Neuronal stem cell (in vitro differentiated cells): Measurements from ENCODE around the gene LINGO3.

ENCODE experiments used
- DNase-seq: peaks from one replicate; pipeline ENCODE4 v3.0.0-alpha.2; 2013; ENCODE audit warnings: low spot score
- H2AFZ ChIP-seq: one replicate; pipeline ENCODE4 v1.6.1; 2013; ENCODE audit warnings: mild to moderate bottlenecking, low read length, inconsistent platforms
- H2AK5ac ChIP-seq: 2 replicates; pipeline ENCODE4 v1.6.1; 2013; ENCODE audit warnings: low read depth, mild to moderate bottlenecking, inconsistent platforms, low read length, moderate library complexity, mixed read lengths
- H2BK120ac ChIP-seq: 2 replicates; pipeline ENCODE4 v1.6.1; 2013; ENCODE audit warnings: low read depth, mild to moderate bottlenecking, inconsistent platforms, low read length, moderate library complexity, mixed read lengths
- H2BK12ac ChIP-seq: one replicate; pipeline ENCODE4 v1.6.1; 2013; ENCODE audit warnings: low read length, inconsistent platforms
- H2BK15ac ChIP-seq: 2 replicates; pipeline ENCODE4 v1.6.1; 2013; ENCODE audit warnings: mild to moderate bottlenecking, low read length, inconsistent platforms, mixed read lengths
- H2BK5ac ChIP-seq: one replicate; pipeline ENCODE4 v1.6.1; 2013; ENCODE audit warnings: inconsistent platforms, mild to moderate bottlenecking, low read length, moderate library complexity
- H3K14ac ChIP-seq: one replicate; pipeline ENCODE4 v1.6.1; 2013; ENCODE audit warnings: low read length, inconsistent platforms
- H3K18ac ChIP-seq: 2 replicates; pipeline ENCODE4 v1.6.1; 2013; ENCODE audit warnings: low read length, inconsistent platforms
- H3K23ac ChIP-seq: 2 replicates; pipeline ENCODE4 v1.6.1; 2013; ENCODE audit warnings: low read depth, mild to moderate bottlenecking, mixed read lengths, low read length, inconsistent platforms; ENCODE audit not compliant: poor library complexity
- H3K27ac ChIP-seq: replicated peaks from 3 replicates; pipeline ENCODE4 v1.5.1; 2013; ENCODE audit warnings: low read length, inconsistent platforms
- H3K27me3 ChIP-seq, 3 experiments: 2 replicates each; pipeline ENCODE4 v1.6.1; 2013; ENCODE audit warnings: low read length in 3 of 3, mild to moderate bottlenecking in 2 of 3, inconsistent platforms in 1 of 3, low read depth in 1 of 3, mixed read lengths in 1 of 3, moderate library complexity in 1 of 3; ENCODE audit not compliant: control insufficient read depth in 3 of 3, insufficient read depth in 3 of 3
- H3K36me3 ChIP-seq, 2 donors: replicated peaks in 1 of 2; 2 replicates each; pipeline ENCODE4 v1.6.1; 2013; ENCODE audit warnings: low read length in 2 of 2; ENCODE audit not compliant: control insufficient read depth in 2 of 2, insufficient read depth in 2 of 2
- H3K4ac ChIP-seq: 2 replicates; pipeline ENCODE4 v1.6.1; 2013; ENCODE audit warnings: inconsistent platforms, mild to moderate bottlenecking, low read length, moderate library complexity
- H3K4me1 ChIP-seq, 2 donors: 1 replicate in 1 of 2; 2 replicates in 1 of 2; pipeline ENCODE4 v1.6.1; 2013; ENCODE audit warnings: low read length in 2 of 2, low read depth in 1 of 2; ENCODE audit not compliant: control insufficient read depth in 2 of 2, insufficient read depth in 1 of 2
- H3K4me2 ChIP-seq: one replicate; pipeline ENCODE4 v1.6.1; 2013; ENCODE audit warnings: mild to moderate bottlenecking, low read length, inconsistent platforms; ENCODE audit not compliant: insufficient read depth, poor library complexity, severe bottlenecking
- H3K4me3 ChIP-seq, 2 donors: 2 replicates each; pipeline ENCODE4 v1.5.1; 2013; ENCODE audit warnings: low read length in 2 of 2, mild to moderate bottlenecking in 2 of 2, inconsistent platforms in 1 of 2, moderate library complexity in 1 of 2
- H3K79me1 ChIP-seq: one replicate; pipeline ENCODE4 v1.6.1; 2013; ENCODE audit warnings: low read depth, mild to moderate bottlenecking, inconsistent platforms, low read length, moderate library complexity
- H3K9ac ChIP-seq: one replicate; pipeline ENCODE4 v1.6.1; 2013; ENCODE audit warnings: mild to moderate bottlenecking, low read depth, low read length, inconsistent platforms; ENCODE audit not compliant: poor library complexity
- H3K9me3 ChIP-seq, 2 donors: replicated peaks in 1 of 2; 2 replicates each; pipeline versions ENCODE3 to v1.6.1; 2013; ENCODE audit warnings: low read length in 2 of 2, mild to moderate bottlenecking in 2 of 2, inconsistent platforms in 1 of 2, low read depth in 1 of 2, mixed read lengths in 1 of 2, moderate library complexity in 1 of 2; ENCODE audit not compliant: control insufficient read depth in 2 of 2, insufficient read depth in 1 of 2
- H4K8ac ChIP-seq: one replicate; pipeline ENCODE4 v1.6.1; 2013; ENCODE audit warnings: low read depth, mild to moderate bottlenecking, inconsistent platforms, low read length, moderate library complexity
- H4K91ac ChIP-seq: one replicate; pipeline ENCODE4 v1.6.1; 2013; ENCODE audit warnings: low read length, low read depth, mild to moderate bottlenecking, inconsistent platforms; ENCODE audit not compliant: poor library complexity
- WGBS, 2 donors: extraction: QIAGEN DNeasy Blood & Tissue Kit; methylation state at CpG; one replicate each; pipeline ENCODE4 v1.1.7; 2013; ENCODE audit warnings: missing lambda C conversion rate in 2 of 2, mixed read lengths in 1 of 2; ENCODE audit not compliant: insufficient read length in 2 of 2, insufficient replicate concordance in 1 of 2; ENCODE audit errors: extremely low coverage in 2 of 2; 5-methylcytosine and 5-hydroxymethylcytosine counted together

LINGO3 gene

GRCh38 chr19:2288818-2289713 is 18.9 kb downstream of the LINGO3 start:
- peaks cover 3% of the 10 kb centered on the region for H3K79me1 ChIP-seq
- no peak overlapping the region for H3K9ac ChIP-seq
- H3K36me3 ChIP-seq, result no peaks in the 10 kb centered on the region
- peak overlapping the region; percentile 47 for H2AK5ac ChIP-seq
- H3K4me1 ChIP-seq, result peaks cover 0 to 14% of the 10 kb centered on the region in 2 donors
- H2BK120ac ChIP-seq, result no peak overlapping the region
- no peak overlapping the region for H3K4me2 ChIP-seq
- peak overlapping the region; percentile 43 for H4K91ac ChIP-seq
- H3K9me3 ChIP-seq, result peaks cover 0 to 4% of the 10 kb centered on the region in 2 donors
- H3K18ac ChIP-seq, result peak overlapping the region; percentile 27
- H2BK12ac ChIP-seq, result no peak overlapping the region
- WGBS, 2 donors, result no CpG with 5 or more reads among the region's 28 CpGs
- H3K4me3 ChIP-seq, result peak overlapping the region in 1 of 2 donors; percentile 26
- DNase-seq, result no peak
- no peak overlapping the region for H3K27ac ChIP-seq
- H2BK15ac ChIP-seq, result peak overlapping the region; percentile 75
- no peak overlapping the region for H2BK5ac ChIP-seq
- no peak overlapping the region for H4K8ac ChIP-seq
- H2AFZ ChIP-seq, result peak overlapping the region; percentile 73
- H3K4ac ChIP-seq, result no peak overlapping the region
- peak overlapping the region; percentile 93 for H3K23ac ChIP-seq
- H3K14ac ChIP-seq, result no peak overlapping the region
- H3K27me3 ChIP-seq, result peaks cover 36 to 66% (median 38%) of the 10 kb centered on the region in 3 experiments

GRCh38 chr19:2288338-2288817 is 19.6 kb downstream of the LINGO3 start:
- Histone ChIP-seq H2BK15ac (peak overlapping the region; percentile 75), H4K8ac (peak overlapping the region; percentile 65), H4K91ac (no peak overlapping the region), H3K4me2 (no peak overlapping the region), H2BK5ac (no peak overlapping the region), H3K14ac (peak overlapping the region; percentile 82), H2AFZ (no peak overlapping the region), H2AK5ac (peak overlapping the region; percentile 47), H3K4ac (no peak overlapping the region), H3K18ac (peak overlapping the region; percentile 64), H2BK120ac (no peak overlapping the region), H3K4me1 (peaks cover 0 to 14% of the 10 kb centered on the region in 2 donors), H3K4me3 (peak overlapping the region in 1 of 2 donors; percentile 26), H3K9me3 (peaks cover 0 to 4% of the 10 kb centered on the region in 2 donors), H3K27ac (no peak overlapping the region), H2BK12ac (peak overlapping the region; percentile 22), H3K79me1 (peaks cover 3% of the 10 kb centered on the region), H3K36me3 (no peaks in the 10 kb centered on the region), H3K27me3 (peaks cover 32 to 63% (median 38%) of the 10 kb centered on the region in 3 experiments), H3K9ac (no peak overlapping the region), H3K23ac (peak overlapping the region; percentile 93)
- DNase-seq, result no peak
- no CpG with 5 or more reads among the region's 17 CpGs for WGBS, 2 donors

GRCh38 chr19:2287585-2288337 is 20.2 kb downstream of the LINGO3 start:
- Histone ChIP-seq H3K18ac (peak overlapping the region; percentile 48), H2AK5ac (peak overlapping the region; percentile 68), H3K23ac (peak overlapping the region; percentile 93), H3K36me3 (no peaks in the 10 kb centered on the region), H3K4me3 (no peak overlapping the region), H2BK12ac (no peak overlapping the region), H3K4ac (no peak overlapping the region), H3K4me1 (peaks cover 0 to 14% of the 10 kb centered on the region in 2 donors), H3K27ac (no peak overlapping the region), H4K8ac (no peak overlapping the region), H3K79me1 (peaks cover 3% of the 10 kb centered on the region), H3K14ac (peak overlapping the region; percentile 82), H4K91ac (no peak overlapping the region), H3K4me2 (no peak overlapping the region), H2BK15ac (no peak overlapping the region), H2BK5ac (no peak overlapping the region), H3K27me3 (peaks cover 32 to 67% (median 38%) of the 10 kb centered on the region in 3 experiments), H2BK120ac (no peak overlapping the region), H2AFZ (no peak overlapping the region), H3K9me3 (peaks cover 0 to 3% of the 10 kb centered on the region in 2 donors), H3K9ac (no peak overlapping the region)
- no peak for DNase-seq
- WGBS, 2 donors, result no CpG with 5 or more reads among the region's 13 CpGs
